Stimulated activated CD8-positive, alpha-beta memory T cell treated with anti-CD3 and anti-CD28 coated beads, Interleukin-2, amount 100 ng/mL, for 1 hour (primary cell): ENCODE measurements around the gene HSD17B8.

Experiments
- DNase-seq, 2 donors: peaks; one replicate each; pipeline ENCODE4 v3.0.0-alpha.2; 2020; ENCODE audit warnings: low read depth in 2 of 2

HSD17B8 gene

GRCh38 chr6:33191383-33192104 lies 12.9 kb upstream of the HSD17B8 start:
- DNase-seq = no peak

- DNase-seq = no peak
Observed at GRCh38 chr6:33192105-33192646, 12.3 kb upstream of the HSD17B8 start, which contains the start of gene COL11A2. Gene COL11A2, minus strand, starts transcription at chr6:33192467. Its CDS starts 227 bp downstream, at chr6:33192240.

- no peak for DNase-seq
Observed at GRCh38 chr6:33192671-33193602, 11.5 kb upstream of the HSD17B8 start.

GRCh38 chr6:33193619-33194018 lies 10.8 kb upstream of the HSD17B8 start:
- no peak for DNase-seq

GRCh38 chr6:33194431-33194979 lies 9.9 kb upstream of the HSD17B8 start:
- DNase-seq = no peak

- DNase-seq = no peak
Observed at GRCh38 chr6:33195304-33196165, 8.9 kb upstream of the HSD17B8 start.

GRCh38 chr6:33197431-33198048 lies 6.9 kb upstream of the HSD17B8 start:
- no peak for DNase-seq

GRCh38 chr6:33198159-33198852 lies 6.1 kb upstream of the HSD17B8 start:
- no peak for DNase-seq

- DNase-seq = no peak
Observed at GRCh38 chr6:33198853-33199436, 5.5 kb upstream of the HSD17B8 start.

GRCh38 chr6:33199687-33200218 lies 4.7 kb upstream of the HSD17B8 start:
- peak; percentile 40 to 42 for DNase-seq

GRCh38 chr6:33200219-33201146 lies 4.0 kb upstream of the HSD17B8 start, which contains the start of the genes RXRB and SLC39A7:
Gene RXRB, minus strand, starts transcription at chr6:33200665. Its CDS starts 189 bp downstream, at chr6:33200476.
Gene SLC39A7, plus strand, starts transcription at chr6:33200867. Its CDS starts 379 bp downstream, at chr6:33201246.
- DNase-seq = peak; percentile 98 to 99

GRCh38 chr6:33201147-33201545 lies 3.3 kb upstream of the HSD17B8 start:
- DNase-seq = no peak

- no peak for DNase-seq
Observed at GRCh38 chr6:33201935-33202334, 2.5 kb upstream of the HSD17B8 start.

- DNase-seq = no peak
Observed at GRCh38 chr6:33202799-33203198, 1.7 kb upstream of the HSD17B8 start.

GRCh38 chr6:33203443-33204164 lies 851 bp upstream of the HSD17B8 start:
- no peak for DNase-seq

GRCh38 chr6:33204165-33204414 lies 365 bp upstream of the HSD17B8 start:
- DNase-seq = no peak

- DNase-seq = no peak
Observed at GRCh38 chr6:33205191-33206026, 954 bp downstream of the HSD17B8 start.
